GM19035 (cell line): ENCODE measurements around the gene RFX1.
"Not testable (repeated sequence)": the region's sequence is repeated elsewhere in the genome, so short reads cannot be mapped to it uniquely, and the experiment has no call there.

ENCODE experiments used
- ATAC-seq: cut with Tn5 transposase; IDR thresholded peaks from one replicate; pipeline ENCODE4 v1.9.1; 2021; ENCODE audit not compliant: unreplicated experiment

The RFX1 gene

GRCh38 chr19:14006085-14006765 lies at the start of gene RFX1:
Gene RFX1, minus strand, starts transcription at chr19:14006320. Its CDS starts 12,477 bp downstream, at chr19:13993843.
- peak; percentile 82 for ATAC-seq

GRCh38 chr19:14055396-14055795 lies 49.3 kb upstream of the RFX1 start:
- no peak for ATAC-seq

GRCh38 chr19:14054721-14055120 lies 48.6 kb upstream of the RFX1 start:
- ATAC-seq, result no peak

GRCh38 chr19:14054099-14054498 lies 48.0 kb upstream of the RFX1 start:
- ATAC-seq, result no peak

GRCh38 chr19:14053500-14053899 lies 47.4 kb upstream of the RFX1 start:
- ATAC-seq, result no peak

GRCh38 chr19:14053032-14053431 lies 46.9 kb upstream of the RFX1 start:
- no peak for ATAC-seq

GRCh38 chr19:14052470-14052869 lies 46.4 kb upstream of the RFX1 start:
- ATAC-seq, result no peak

GRCh38 chr19:14051980-14052379 lies 45.9 kb upstream of the RFX1 start:
- no peak for ATAC-seq

- ATAC-seq, result not testable (repeated sequence)
Observed at GRCh38 chr19:14050961-14051360, 44.8 kb upstream of the RFX1 start.

GRCh38 chr19:14050512-14050911 lies 44.4 kb upstream of the RFX1 start:
- ATAC-seq, result no peak

- ATAC-seq, result no peak
Observed at GRCh38 chr19:14048443-14049153, 42.5 kb upstream of the RFX1 start.

GRCh38 chr19:14047866-14048265 lies 41.7 kb upstream of the RFX1 start:
- not testable (repeated sequence) for ATAC-seq

GRCh38 chr19:14042659-14043608 lies 36.8 kb upstream of the RFX1 start:
- ATAC-seq, result not testable (repeated sequence)

GRCh38 chr19:14039181-14039580 lies 33.1 kb upstream of the RFX1 start:
- no peak for ATAC-seq

- ATAC-seq, result no peak
Observed at GRCh38 chr19:14035706-14036105, 29.6 kb upstream of the RFX1 start.

- not testable (repeated sequence) for ATAC-seq
Observed at GRCh38 chr19:14035159-14035558, 29.0 kb upstream of the RFX1 start.

GRCh38 chr19:14033946-14034345 lies 27.8 kb upstream of the RFX1 start:
- no peak for ATAC-seq

- no peak for ATAC-seq
Observed at GRCh38 chr19:14031719-14032480, 25.8 kb upstream of the RFX1 start, which contains the start of gene IL27RA. Gene IL27RA, plus strand, starts transcription at chr19:14031762. Its CDS starts 111 bp downstream, at chr19:14031873.

- no peak for ATAC-seq
Observed at GRCh38 chr19:14030997-14031718, 25.0 kb upstream of the RFX1 start.

GRCh38 chr19:14028901-14029300 lies 22.8 kb upstream of the RFX1 start:
- ATAC-seq, result no peak
